Measurements from ENCODE around the gene CAND1.

CAND1 gene

GRCh38 chr12:67280572-67280971 is 11.4 kb downstream of the CAND1 start:
- no peak for DNase-seq (ENCODE audit: low read depth in 2 of 2)

DNA sequence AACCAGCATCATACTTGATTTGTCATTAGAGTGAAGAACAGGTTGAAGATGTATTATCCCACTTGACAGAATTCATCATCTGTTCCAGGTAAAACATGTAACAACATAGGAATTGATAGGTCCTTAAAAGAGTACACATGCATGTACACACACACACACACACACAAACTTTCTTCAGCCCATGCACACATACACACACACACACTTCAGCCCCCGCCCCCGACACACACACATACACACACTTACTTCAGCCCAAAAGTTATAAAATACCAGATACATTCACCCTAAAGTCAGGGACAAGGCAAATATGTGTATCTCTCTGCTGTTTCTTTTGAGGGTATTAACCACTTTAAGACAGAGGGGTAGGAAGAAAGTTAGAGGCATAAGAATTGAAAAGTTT is 15.4 kb downstream of the CAND1 start:
- no peak for DNase-seq (ENCODE audit: low read depth in 2 of 2)

GRCh38 chr12:67286257-67286656 is 17.1 kb downstream of the CAND1 start:
- no peak for DNase-seq (ENCODE audit: low read depth in 2 of 2)

- no peak for DNase-seq (ENCODE audit: low read depth in 2 of 2)
These were observed 18.2 kb downstream of the CAND1 start for GRCh38 chr12:67287311-67287710.

GRCh38 chr12:67288561-67288960 is 19.4 kb downstream of the CAND1 start:
- no peak for DNase-seq (ENCODE audit: low read depth in 2 of 2)

- DNase-seq (ENCODE audit: low read depth in 2 of 2), result no peak
These were observed 21.2 kb downstream of the CAND1 start for GRCh38 chr12:67290378-67290777.

DNA sequence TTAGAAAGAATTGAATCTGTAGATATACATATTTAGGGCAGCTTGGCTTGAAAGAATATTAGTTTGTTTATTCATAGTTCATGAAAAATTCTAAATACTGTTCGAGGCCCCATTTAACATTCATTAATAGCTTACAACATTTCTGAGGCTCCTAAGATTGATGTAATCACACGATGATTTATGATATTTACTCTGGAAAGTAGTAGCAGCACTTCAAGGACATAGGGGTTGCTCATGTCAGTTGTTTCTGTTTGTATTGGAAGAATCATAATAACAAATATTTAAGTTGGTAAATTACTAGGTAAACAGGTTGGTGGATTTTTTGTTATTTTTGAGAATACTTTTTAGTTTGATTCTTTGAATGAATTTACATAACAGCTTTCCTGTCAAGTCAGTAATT is 30.4 kb downstream of the CAND1 start:
- DNase-seq (ENCODE audit: low read depth in 2 of 2), result no peak

GRCh38 chr12:67299926-67300325 is 30.8 kb downstream of the CAND1 start:
- DNase-seq (ENCODE audit: low read depth in 2 of 2), result no peak

- no peak for DNase-seq (ENCODE audit: low read depth in 2 of 2)
These were observed 33.0 kb downstream of the CAND1 start for GRCh38 chr12:67302162-67302561.

DNA sequence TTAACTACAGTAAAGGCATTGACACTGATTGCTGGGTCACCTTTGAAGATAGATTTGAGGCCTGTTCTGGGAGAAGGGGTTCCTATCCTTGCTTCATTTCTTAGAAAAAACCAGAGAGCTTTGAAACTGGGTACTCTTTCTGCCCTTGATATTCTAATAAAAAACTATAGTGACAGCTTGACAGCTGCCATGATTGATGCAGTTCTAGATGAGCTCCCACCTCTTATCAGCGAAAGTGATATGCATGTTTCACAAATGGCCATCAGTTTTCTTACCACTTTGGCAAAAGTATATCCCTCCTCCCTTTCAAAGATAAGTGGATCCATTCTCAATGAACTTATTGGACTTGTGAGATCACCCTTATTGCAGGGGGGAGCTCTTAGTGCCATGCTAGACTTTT is 36.4 kb downstream of the CAND1 start:
- no peak for DNase-seq (ENCODE audit: low read depth in 2 of 2)

DNA sequence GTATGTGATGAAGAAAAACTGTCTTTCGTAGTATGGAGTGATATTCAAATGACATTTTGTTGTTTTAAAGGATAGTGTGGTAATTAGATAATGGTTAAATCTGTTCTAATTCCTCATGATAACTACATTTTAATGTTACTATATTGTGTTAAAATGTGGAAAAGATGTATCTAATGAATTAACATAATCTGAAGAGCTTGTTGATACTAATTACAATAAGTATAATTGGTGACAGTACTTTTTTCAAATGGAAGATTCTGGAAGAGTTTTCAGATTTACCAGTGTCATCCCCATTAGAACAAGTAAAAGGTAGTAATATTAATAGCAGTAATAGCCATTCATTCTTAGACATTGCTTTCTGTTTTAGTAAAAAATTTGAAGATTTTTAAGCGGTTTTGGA is 37.6 kb downstream of the CAND1 start:
- no peak for DNase-seq (ENCODE audit: low read depth in 2 of 2)

- DNase-seq (ENCODE audit: low read depth in 2 of 2), result no peak
These were observed 46.5 kb downstream of the CAND1 start for GRCh38 chr12:67315661-67316060.

DNA sequence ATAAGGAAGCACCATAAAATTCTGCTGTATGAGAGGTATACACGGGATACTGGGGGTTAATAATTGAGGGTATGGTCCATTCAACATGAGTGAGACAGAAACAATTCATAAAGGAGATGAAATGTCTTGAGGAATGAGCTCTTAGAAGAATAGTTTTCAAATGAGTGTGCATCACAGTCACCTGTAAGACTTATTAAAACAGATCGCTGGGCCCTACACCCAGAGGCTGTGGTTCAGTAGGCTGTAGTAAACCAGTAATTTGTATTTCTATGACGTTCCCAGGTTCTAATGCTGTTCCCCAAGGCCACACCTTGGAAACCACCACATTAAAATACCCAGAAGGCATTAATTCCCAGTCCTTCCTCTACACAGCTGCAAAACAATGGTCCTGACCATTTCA is 49.6 kb downstream of the CAND1 start:
- no peak for DNase-seq (ENCODE audit: low read depth in 2 of 2)

GRCh38 chr12:67319936-67320335 is 50.8 kb downstream of the CAND1 start:
- no peak for DNase-seq (ENCODE audit: low read depth in 2 of 2)

GRCh38 chr12:67320614-67321295 is 51.6 kb downstream of the CAND1 start:
- no peak for DNase-seq (ENCODE audit: low read depth in 2 of 2)

DNA sequence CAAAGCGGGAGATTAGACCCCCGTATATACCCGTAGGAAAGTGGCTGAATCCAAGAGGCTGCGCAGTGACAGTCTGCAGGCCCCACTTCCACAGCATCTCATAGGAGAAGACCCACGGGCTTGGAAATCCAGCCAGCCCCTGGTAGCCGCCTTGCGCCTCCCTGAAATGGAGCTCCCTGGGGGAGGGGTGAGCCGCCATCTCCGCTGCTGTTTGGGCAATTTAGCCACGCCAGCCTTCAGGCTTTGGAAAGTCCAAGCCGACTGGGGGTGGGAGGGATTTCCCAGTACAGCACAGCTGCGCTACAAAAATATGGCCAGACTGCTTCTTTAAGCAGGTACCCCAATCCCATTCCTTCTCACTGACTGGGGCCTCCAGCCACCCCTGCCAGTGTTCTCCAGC is 53.4 kb downstream of the CAND1 start:
- no peak for DNase-seq (ENCODE audit: low read depth in 2 of 2)

DNA sequence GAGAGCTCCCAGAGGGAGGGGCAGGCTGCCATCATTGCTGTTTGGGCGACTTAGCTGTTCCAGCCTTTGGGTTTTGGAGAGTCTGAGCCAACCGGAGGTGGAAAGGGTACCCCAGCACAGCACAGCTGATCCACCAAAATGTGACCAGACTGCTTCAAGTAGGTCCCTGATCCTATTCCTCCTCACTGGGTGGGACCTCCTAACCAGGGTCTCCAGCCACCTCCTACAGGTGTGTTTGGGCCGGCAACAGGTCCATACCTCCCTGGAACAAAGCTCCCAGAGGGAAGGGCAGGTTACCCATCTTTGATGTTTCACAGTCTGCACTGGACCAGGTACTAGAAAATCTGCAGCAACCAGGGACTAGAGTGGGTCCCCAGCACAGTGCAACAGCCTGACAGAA is 53.8 kb downstream of the CAND1 start:
- DNase-seq (ENCODE audit: low read depth in 2 of 2), result no peak

DNA sequence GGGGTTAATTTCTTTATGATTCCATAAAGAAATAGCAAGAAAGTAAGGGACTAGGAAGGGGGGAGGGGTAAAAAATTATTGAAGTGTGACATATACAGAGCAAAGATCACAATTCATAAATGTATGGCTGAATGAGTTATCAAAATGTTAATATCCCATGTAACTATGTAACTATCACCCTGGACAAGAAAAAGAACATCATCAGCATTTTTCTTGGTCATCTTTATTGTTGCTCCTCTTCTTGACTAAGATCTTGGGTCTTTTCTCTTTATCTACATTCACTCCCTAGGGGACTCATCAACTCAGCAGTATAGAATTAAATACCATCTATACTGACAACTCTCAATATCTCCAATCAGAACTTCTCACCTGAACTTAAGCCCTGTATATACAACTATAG is 57.5 kb downstream of the CAND1 start:
- no peak for DNase-seq (ENCODE audit: low read depth in 2 of 2)

DNA sequence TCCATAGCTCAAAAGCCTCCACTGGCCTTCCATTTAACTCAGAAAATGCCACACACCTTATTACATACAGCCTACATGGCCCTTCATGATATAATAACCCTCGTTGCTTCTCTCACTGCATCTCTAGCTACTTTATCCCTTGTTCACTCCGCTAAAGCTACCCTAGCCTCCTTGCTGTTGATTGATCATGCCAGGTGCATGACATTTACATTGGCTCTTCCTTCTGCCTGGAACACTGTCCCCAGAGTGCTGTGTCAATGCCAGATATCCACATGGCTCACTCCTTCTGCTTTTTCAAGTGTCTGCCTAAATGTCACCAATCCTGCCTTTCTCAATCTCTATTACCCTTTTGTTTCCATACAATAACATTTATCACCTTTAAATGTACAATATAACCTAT is 58.3 kb downstream of the CAND1 start:
- no peak for DNase-seq (ENCODE audit: low read depth in 2 of 2)

GRCh38 chr12:67331123-67331522 is 62.0 kb downstream of the CAND1 start:
- DNase-seq (ENCODE audit: low read depth in 2 of 2), result no peak

- no peak for DNase-seq (ENCODE audit: low read depth in 2 of 2)
These were observed 62.7 kb downstream of the CAND1 start for GRCh38 chr12:67331828-67332227.

DNA sequence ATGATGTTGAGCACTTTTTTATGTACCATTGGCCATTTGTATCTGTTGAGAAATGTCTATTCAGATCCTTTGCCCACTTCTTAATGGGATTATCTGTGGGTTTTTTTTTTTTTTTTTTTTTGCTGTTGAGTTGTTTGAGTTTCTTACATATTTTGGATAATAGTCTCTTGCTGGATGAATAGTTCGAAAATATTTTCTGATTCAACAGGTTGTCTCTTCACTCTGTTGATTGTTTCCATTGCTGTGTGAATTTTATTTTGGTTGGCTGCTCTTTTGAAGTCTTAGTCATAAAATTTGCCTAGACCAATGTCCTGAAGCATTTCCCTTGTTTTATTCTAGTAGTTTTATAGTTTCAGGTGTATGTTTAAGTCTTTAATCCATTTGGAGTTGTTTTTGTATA is 64.5 kb downstream of the CAND1 start:
- DNase-seq (ENCODE audit: low read depth in 2 of 2), result no peak

- no peak for DNase-seq (ENCODE audit: low read depth in 2 of 2)
These were observed 69.3 kb downstream of the CAND1 start for GRCh38 chr12:67338426-67338825.

- no peak for DNase-seq (ENCODE audit: low read depth in 2 of 2)
These were observed 70.4 kb downstream of the CAND1 start for GRCh38 chr12:67339530-67339929.

All from stimulated activated CD4-positive, alpha-beta T cell treated with anti-CD3 and anti-CD28 coated beads, Interleukin-1b, Interleukin-23, amount 100 ng/mL, for 1 hour (primary cell).